Left renal pelvis (tissue), 4 donors: ENCODE results near the gene CCDC117. TPM values are rescaled to one million over a fixed set of nuclear protein-coding genes. Genes with fewer than 3 reads are reported as not detected.

Experiments
- DNase-seq, 4 donors: peaks; one replicate each; pipeline ENCODE4 v3.0.0-alpha.2; 2013; ENCODE audit warnings: low read depth in 4 of 4, low spot score in 3 of 4
- polyA plus RNA-seq, 4 donors: library from polyadenylated mRNA; unstranded; fragments of 120-200 nt; gene quantifications; one replicate each; pipeline ENCODE4 v1.2.1, GENCODE V29; 2013; ENCODE audit not compliant: insufficient read length in 4 of 4

Gene CCDC117
- polyA plus RNA-seq, 4 donors = 34.3 to 44.9 (median 39.9) TPM

DNA sequence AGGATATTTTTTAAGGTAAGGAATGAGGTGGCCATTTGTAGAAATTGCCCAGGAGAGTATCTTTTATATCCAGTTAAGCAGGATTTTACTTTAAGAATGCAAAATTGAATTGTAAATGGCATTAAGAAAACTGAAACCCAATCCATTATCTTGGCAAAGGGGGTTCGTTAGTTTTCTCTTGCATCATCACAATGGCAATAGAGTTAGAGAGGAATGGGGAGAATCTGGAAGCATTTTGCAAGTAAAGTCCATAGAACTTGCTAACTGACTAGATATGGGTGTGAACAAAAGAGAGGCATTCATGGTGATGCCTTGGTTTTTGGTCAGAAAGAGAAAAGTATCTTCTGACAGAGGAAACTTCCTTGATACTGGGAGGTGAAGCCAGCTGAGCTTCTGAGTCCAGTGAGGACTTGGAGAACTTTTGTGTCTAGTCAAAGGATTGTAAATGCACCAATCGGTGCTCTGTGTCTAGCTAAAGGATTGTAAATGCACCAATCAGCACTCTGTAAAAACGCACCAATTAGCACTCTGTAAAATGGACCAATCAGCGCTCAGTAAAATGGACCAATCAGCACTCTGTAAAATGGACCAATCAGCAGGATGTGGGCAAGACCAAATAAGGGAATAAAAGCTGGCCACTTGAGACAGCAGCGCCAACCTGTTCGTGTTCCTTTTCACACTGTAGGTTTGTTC lies 3.6 kb upstream of the CCDC117 start:
- no peak for DNase-seq

DNA sequence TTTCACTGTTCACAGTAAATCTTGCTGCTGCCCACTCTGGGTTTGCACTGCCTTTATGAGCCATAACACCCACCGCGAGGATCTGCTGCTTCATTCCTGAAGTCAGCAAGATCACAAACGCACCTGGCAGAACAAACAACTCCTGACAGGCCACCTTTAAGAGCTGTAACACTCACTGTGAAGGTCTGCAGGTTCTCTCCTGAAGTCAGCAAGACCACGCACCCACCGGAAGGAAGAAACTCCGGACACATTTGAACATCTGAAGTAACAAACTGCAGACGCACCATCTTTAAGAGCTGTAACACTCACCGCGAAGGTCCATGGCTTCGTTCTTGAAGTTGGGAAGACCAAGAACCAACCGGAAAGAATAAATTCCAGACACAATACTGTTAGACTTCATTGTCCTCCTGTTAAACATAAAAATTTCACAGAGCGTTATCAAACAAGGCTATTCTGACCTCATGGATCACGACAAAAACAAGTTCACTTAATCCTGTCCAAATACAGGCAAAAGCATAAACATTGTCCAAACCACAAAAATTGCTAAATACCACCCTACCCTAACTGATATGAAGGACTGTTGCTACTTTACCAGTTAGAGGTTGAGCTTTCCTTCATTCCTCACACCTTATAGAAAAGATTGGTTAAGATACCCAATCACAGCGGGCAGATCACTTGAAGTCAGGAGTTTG lies 3.0 kb upstream of the CCDC117 start:
- DNase-seq = no peak

DNA sequence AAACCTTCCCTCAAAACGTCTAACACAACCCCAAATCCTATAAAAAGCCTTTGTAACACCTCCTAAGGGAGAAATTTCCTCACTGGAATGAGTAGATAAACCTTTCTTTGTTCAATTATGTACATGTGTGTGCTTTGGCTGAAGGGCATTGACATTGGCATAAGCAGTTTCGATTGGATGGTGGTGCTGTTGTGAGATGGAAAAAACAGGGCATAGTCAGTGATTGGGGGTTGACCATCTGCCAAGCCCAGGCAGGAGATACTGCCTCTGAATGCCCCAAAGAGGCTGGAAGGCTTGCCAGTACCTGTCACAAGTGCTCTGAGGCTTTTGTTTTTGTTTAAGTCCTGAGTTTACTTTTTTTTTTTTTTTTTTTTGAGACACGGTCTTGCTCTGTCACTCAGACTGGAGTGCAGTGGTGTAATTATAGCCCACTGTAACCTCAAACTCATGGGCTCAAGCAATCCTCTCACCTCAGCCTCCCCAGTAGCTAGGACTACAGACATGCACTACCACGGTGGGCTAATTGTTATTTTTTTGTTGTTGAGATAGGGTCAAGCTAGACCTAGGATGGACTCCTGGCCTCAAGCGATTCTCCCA lies 1.2 kb upstream of the CCDC117 start:
- no peak for DNase-seq

DNA sequence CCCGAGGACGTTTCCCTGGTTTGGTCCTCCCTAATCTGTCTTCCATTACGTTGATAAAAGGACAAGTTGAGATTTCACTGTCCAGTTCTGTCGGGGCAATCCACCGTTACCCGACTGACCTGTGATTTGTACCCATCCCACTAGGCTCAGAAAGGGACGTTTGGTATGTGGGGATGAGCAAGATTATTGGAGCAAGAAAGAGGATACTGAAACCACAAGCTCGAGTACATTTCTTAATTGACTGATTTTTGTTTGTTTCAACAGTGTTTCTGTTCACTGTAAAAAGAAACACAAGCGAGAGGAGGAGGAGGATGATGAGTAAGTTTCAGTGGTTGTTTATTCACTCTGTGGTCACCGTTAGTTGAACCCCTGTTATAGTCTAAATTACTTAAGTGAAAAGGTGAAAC lies 969 bp downstream of the CCDC117 start:
- DNase-seq = no peak

DNA sequence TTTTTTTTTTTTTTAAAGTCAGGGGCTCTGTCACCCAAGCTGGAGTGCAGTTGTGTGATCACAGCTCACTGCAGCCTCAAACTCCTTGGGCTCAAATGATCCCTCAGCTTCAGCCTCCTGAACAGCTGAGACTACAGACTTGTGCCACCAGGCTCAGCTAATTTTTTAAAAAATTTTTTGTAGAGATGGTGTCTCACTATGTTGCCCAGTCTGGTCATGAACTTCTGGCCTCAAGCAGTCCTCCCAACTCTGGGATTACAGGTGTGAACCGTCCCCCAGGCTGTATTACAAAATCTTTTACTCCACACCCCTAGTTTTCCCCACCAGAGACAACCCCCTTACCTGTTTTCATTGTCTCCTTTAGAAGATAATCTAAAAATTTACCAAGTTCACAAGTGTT lies 1.9 kb downstream of the CCDC117 start:
- no peak for DNase-seq

DNA sequence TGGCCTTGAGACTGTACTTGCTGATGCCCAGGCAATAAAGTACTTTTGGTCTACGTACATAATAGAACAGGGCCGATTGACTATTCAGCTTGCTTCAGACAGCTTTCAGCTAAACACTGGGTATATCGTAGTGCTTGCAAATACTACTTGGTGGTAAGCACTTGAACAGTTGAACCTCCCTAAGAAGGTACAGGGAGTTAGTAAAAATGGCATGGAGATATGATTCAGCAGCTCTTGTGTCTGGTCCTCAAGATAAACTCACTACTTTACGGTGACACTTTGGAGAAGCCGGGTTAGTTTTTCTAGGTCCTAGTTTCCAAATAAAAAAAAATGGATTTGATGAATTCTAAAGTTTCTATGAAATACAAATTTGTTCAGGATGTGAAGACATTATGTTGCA lies 7.3 kb downstream of the CCDC117 start:
- no peak for DNase-seq

DNA sequence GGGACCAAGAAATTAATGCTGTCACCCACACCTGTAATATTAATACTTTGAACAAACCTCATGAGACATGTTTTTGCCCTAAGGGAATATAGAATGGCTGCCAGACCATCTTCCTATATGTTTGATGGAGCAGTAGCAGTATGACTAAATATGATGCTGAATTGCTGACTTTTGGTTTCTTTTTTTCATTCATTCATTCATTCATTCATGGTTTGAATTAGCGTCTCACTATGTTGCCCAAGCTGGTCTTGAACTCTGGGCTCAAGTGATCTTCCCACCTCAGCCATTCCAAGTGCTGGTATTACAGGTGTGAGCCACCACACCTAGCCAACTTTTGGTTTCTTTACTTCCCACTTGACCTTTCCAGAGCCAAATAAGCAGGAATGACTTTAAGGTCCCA lies 7.8 kb downstream of the CCDC117 start:
- DNase-seq = no peak

DNA sequence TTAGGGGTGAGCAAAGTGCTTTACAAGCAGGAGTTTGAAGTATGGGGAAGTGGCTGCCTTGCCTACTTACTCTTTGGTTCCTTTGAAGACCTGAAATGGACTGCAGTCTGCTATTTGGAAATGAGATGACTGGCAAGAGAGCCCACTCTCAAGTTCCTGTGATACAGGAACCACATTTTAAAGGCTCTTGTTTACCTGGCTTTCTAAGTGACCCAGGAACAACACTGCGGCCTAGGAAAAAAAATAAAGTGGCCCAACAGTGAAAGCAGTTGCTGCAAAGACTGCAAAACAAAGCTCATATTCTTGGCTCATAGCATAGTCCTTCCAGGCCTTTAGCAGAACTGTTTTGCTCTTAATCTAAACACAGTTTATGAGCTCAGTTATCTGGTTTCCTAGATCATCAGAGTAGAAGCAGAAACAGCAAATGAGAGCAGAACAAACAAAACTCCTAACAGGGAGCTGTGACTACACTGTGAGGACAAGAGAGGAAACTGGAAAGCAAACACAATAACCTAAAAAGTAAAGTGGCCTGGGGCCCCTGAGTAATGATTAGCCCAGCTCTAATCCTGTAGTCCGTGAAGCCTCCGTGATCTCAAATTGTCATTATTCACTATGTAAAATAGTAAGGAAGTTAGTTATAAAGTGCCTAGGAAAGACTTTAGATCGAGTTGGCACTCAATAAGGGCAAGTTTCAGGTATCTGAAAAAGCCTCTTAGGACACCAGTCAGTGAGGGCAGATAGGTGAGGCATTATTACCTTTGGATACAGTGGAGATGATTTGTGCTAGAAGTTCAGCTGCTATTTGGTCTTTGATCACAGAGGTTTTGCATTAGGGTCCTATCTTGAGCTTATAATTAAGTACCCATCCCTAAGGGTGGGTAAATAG lies 11.5 kb downstream of the CCDC117 start:
- DNase-seq = no peak

DNA sequence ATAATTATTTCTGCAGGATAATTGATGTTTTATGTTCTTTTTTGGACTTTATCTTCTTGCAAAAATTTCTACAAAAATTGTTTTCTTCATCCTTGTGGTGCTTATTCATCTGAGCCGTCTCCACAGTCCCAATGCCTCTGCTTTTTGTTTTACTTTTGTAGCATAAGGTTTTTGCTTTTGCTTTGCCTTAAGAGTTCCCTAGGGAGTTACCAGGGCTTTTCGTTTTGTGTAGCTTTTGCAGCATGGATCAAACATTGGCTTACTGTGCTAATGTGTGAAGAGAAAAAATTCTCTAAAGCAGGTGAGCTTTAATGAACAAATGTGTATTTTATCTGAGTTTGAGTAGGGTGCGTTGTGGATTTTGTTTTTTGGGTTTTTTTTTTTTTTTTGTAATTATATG lies 16.1 kb downstream of the CCDC117 start:
- DNase-seq = no peak

DNA sequence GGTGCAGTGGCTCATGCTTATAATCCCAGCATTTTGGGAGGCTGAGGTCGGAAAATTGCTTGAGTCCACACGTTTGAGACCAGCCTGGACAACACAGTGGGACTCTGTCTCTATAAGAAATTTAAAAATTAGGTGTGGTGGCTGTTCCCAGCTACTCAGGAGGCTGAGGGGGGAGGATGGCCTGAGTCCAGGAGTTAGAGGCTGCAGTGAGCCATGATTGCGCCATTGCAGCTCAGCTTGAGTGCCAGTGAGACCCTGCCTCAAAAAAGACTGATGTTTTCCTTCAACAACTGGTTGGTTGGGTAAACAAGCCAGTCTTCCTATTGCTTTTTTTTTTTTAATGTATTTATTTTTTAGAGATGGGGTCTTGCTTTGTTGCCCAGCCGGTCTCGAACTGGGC lies 18.6 kb downstream of the CCDC117 start:
- no peak for DNase-seq

DNA sequence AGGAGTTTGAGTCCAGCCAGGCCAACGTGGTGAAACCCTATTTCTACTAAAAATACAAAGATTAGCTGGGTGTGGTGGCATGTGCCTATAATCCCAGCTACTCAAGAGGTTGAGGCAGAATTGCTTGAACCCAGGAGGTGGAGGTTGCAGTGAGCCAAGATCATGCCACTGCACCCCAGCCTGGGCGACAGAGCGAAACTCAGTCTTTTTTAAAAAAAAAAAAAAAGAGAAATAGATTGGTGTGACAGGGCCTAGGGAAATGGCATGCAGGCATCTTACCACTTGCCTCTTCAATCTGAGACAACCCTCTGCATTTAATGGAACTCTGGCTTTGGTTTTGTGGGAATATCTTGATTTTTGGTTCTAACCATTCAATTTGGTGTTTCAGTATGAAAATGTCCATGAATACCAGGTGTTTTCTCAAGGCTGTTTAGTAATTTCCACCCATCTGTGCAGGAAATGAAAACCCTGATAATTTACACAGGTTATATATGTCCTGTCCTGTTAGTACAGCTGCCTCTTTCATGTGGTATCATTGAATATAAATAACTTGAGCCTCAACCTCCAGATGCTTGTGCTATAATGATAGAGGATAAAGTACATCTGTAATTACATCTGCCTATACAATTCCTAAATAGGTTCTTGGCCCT lies 19.5 kb downstream of the CCDC117 start:
- no peak for DNase-seq

DNA sequence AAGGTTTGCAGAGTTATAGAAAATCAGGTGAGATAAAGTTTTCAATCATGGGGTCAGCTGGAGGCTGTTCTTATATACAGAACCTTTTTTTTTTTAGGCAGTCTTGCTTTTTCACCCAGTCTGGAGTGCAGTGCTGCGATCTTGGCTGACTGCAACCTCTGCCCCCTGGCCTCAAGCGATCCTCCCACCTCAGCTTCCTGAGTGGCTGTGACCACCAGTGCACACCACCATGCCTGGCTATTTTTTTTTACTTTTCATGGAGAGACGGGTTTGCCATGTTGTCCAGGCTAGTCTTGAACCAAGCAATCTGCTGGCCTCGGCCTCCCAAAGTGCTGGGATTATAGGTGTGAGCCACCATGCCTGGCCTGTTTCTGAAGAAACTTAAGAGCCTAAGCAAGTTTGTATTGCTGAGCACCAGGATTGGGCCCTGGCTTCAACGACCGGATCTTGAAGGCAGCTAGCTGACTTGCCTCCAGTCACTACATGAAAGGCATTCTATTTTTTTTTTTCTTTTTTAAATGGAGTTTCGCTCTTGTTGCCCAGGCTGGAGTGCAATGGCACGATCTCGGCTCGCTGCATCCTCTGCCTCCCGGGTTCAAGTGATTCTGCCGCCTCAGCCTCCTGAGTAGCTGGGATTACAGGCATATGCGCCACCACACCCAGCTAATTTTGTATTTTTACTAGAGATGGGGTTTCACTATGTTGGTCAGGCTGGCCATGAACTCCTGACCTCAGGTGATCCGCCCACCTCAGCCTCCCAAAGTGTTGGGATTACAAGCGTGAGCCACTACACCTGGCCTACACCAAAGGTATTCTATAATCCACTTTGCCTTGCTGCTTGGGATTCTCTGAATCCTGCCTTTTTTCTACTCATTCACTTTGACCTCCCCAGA lies 20.2 kb downstream of the CCDC117 start:
- DNase-seq = no peak

DNA sequence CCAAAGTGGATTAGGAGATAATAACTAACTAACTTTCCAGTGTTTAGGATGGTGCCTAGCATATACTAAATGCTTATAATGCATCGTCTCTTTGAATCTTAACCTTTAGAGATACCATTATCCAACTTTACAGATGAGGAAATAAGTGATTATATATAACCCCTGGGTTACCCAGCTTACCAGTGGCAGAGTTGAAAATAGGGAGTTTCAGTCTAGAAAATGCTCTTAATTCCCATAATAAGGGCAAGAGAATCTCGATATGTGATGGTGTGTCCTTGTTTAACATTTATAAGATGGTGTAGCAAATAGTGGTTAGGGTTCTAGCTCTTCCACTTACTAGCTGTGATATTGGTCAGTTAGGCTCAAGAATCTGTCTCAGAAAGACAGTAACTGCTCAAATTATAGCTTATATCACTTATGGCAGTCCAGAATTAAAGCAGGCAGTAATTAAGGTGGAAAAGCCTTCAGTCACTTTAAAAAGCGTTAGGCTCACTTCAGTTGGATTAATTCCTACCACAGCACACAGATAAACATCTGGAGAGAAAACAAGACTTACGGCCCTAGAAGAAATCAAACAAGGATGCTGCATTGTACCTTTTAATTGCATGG lies 21.6 kb downstream of the CCDC117 start:
- no peak for DNase-seq

DNA sequence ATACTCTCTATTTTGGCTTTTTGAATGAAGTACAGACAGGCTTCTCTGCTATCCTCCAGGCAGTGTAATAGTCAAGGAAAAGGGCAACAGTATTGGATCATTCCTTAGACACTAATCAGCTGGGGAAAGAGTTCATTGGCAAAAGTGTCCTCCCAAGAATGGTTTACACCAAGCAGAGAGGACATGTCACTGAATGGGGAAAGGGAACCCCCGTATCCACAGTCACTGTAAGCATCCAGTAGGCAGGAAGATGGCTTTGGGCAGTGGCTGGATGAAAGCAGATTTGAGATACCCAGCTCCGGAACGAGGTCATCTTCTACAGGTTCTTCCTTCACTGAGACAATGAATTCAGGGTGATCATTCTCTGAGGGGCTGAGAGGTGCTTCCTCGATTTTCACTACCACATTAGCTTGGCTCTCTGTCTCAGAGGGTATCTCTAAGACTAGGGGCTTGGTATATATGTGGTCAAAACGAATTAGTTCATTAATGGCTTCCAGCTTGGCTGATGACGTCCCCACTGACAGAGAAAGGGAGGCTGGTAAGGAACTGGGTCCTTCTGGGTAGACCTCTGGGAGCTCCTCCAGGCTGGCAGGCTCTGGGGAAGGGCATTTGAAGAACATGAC lies 22.7 kb downstream of the CCDC117 start:
- no peak for DNase-seq

DNA sequence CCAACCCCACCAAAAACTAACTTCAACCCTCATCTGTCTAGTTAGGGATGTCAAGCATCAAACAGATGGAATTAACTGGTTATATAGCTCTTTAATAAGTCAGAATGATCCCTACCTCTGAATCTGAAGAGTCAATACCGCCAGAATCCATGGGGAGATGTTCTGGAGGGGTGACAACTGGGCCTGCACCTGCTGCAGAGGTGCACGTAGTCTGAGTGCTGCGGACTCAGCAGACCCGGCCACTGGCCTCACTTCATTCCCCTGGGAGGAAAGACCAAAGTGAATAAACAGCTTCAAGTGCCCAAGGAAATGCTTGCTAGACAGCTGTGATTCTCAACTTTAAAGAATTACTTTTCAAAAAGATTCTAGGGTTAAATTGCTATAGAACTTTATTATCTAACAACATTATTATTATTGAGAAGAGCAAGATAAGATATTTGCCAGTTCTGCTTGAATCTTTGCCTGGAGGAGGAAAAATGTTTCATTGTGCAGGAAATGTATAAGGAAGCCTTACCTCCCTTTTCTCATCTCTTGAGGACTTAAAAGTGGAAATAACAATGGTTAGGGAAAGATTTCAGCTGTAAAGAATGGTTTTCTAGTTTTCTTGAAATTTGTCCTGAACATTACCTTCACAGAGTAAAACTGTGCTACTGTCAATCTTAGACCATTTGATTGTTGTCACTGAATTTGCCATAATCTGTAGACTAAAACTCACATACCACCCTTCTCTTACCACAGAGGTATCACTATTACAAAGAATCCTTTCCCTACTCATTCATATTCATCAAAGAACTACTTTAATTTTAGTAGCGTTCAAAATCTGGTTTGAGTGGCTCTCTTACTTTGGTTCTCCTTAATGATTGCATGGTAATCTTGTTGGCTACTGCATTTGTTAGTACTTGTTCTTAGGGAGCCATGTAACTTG lies 23.7 kb downstream of the CCDC117 start:
- no peak for DNase-seq

DNA sequence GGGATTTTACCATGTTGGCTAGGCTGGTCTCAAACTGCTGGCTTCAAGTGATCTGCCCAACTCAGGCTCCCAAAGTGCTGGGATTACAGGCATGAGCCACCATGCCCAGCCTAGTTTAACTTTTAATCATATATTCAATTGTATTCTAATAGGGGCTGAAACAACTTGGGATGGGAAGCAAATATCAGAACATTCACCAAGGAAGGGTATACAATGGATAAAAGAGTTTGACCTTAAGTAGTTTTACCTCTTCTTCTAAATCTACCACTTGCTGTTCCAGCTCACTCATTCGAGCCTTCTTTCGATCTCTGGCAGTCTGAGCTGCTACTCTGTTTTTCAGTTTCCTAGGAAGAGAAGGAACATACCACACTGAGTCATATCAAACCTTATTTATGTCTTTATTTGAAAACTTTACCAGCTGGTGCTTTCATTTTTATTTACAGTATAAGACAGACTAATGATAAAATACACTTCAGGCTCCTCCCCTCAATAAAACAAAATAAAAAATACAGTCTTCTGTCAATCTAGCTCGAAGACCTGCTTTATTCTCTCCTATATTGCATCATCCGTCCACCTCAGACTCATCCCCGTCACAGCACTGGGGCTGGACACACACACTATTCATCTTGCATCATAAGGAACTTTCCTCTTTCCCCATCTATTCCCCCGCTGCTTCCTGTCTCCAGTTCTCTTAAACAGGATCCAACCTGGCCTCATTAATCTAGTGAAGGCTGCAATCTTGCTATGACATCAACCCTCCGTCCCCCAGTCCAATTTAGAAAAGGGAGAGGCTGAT lies 26.5 kb downstream of the CCDC117 start:
- no peak for DNase-seq
